GM18867 (cell line): ENCODE data around the gene SOCS6.
"Not testable (repeated sequence)": the region's sequence is repeated elsewhere in the genome, so short reads cannot be mapped to it uniquely, and the experiment has no call there.

Source experiments
- ATAC-seq: cut with Tn5 transposase; IDR thresholded peaks from one replicate; pipeline ENCODE4 v1.9.1; 2021; ENCODE audit warnings: mild to moderate bottlenecking, moderate library complexity; ENCODE audit not compliant: unreplicated experiment

The SOCS6 gene

GRCh38 chr18:70321616-70322015 is 32.8 kb downstream of the SOCS6 start:
- no peak for ATAC-seq

GRCh38 chr18:70322385-70322784 is 33.5 kb downstream of the SOCS6 start:
- ATAC-seq: no peak

- ATAC-seq: no peak
These were observed 34.1 kb downstream of the SOCS6 start for GRCh38 chr18:70322928-70323327.

- ATAC-seq: no peak
These were observed 36.1 kb downstream of the SOCS6 start for GRCh38 chr18:70324897-70325296.

GRCh38 chr18:70326255-70326654 is 37.4 kb downstream of the SOCS6 start:
- peak; percentile 71 for ATAC-seq

- no peak for ATAC-seq
These were observed 39.3 kb downstream of the SOCS6 start for GRCh38 chr18:70328169-70328568.

- ATAC-seq: no peak
These were observed 40.2 kb downstream of the SOCS6 start for GRCh38 chr18:70329071-70329470.

GRCh38 chr18:70330887-70331286 is 42.0 kb downstream of the SOCS6 start:
- ATAC-seq: no peak

GRCh38 chr18:70331456-70332097 is 42.7 kb downstream of the SOCS6 start:
- ATAC-seq: no peak

GRCh38 chr18:70332694-70333093 is 43.8 kb downstream of the SOCS6 start:
- no peak for ATAC-seq

GRCh38 chr18:70333316-70333715 is 44.5 kb downstream of the SOCS6 start:
- no peak for ATAC-seq

- ATAC-seq: no peak
These were observed 44.9 kb downstream of the SOCS6 start for GRCh38 chr18:70333757-70334156.

- ATAC-seq: no peak
These were observed 45.4 kb downstream of the SOCS6 start for GRCh38 chr18:70334264-70334663.

- ATAC-seq: no peak
These were observed 46.0 kb downstream of the SOCS6 start for GRCh38 chr18:70334728-70335329.

GRCh38 chr18:70335892-70336726 is 47.3 kb downstream of the SOCS6 start:
- ATAC-seq: no peak

- ATAC-seq: no peak
These were observed 48.5 kb downstream of the SOCS6 start for GRCh38 chr18:70337139-70337972.

GRCh38 chr18:70338890-70339289 is 50.0 kb downstream of the SOCS6 start:
- no peak for ATAC-seq

GRCh38 chr18:70339915-70340314 is 51.1 kb downstream of the SOCS6 start:
- no peak for ATAC-seq

- not testable (repeated sequence) for ATAC-seq
These were observed 59.6 kb downstream of the SOCS6 start for GRCh38 chr18:70348481-70348880.

- ATAC-seq: no peak
These were observed 60.5 kb downstream of the SOCS6 start for GRCh38 chr18:70349316-70349715.

GRCh38 chr18:70354080-70354479 is 65.2 kb downstream of the SOCS6 start:
- ATAC-seq: no peak
